ENCODE measurements around the gene LMNB1. TPM values are rescaled to one million over a fixed set of nuclear protein-coding genes. Genes with fewer than 3 reads are reported as not detected.

The LMNB1 gene
- polyA plus RNA-seq, 4 donors = 3.1 to 55.3 (median 27.4) TPM

DNA sequence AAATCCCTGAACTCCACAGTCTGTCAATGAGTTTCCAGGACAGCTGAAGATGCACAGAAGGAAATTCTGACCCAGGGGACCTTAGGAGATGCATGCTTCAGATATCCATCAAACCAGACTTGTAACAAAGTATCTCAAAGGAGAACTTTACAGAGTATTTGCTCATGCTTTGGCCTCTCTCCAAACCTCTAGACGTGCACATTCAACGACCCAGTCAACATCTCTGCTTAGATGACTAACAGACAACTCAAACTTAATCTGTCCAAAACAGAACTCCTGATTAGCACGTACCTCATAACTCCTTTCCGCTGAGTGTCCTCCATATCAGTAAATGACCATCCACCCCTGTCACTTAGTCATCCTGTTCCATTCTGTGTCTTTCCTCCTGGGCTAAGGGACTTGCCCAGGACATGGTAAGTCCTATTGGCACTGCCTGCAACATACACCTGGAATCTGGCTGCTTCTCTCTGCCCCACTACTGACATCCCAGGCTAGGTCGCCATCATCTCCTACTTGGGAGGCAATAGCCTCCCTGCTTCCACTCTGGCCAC, 107.4 kb downstream of the LMNB1 start:
- Histone ChIP-seq H3K9me3 (ENCODE audit: control insufficient read depth in 2 of 2, insufficient read depth in 1 of 2, low read depth in 1 of 2, low read length in 1 of 2) (no peaks in the 10 kb centered on the region), H3K4me3 (ENCODE audit: low read depth in 1 of 3, low read length in 3 of 3) (no peak overlapping the region), H3K27ac (ENCODE audit: low read depth in 1 of 3, low read length in 2 of 3) (no peak overlapping the region), H3K27me3 (ENCODE audit: control insufficient read depth in 3 of 3, insufficient read depth in 3 of 3, low read length in 3 of 3) (no peaks in the 10 kb centered on the region), H3K4me1 (ENCODE audit: control insufficient read depth in 3 of 3, insufficient read depth in 2 of 3, low read depth in 1 of 3, low read length in 2 of 3) (no peaks in the 10 kb centered on the region), H3K36me3 (ENCODE audit: control insufficient read depth in 3 of 3, insufficient read depth in 2 of 3, low read depth in 1 of 3, low read length in 3 of 3) (no peaks in the 10 kb centered on the region)
- no peak for FAIRE-seq
- no peak for DNase-seq
- 58 to 71% (median 62%) methylated on average over 5 of the region's 5 CpGs for WGBS, 3 donors

Other genes starting within 250 kb of the LMNB1 start
- gene ALDH7A1, start 181.9 kb upstream of the LMNB1 start, polyA plus RNA-seq = 10 to 100 TPM; 18.1 to 66.2 (median 31.9) TPM
- 10 to 100 TPM; 17.4 to 32.8 (median 17.9) TPM for gene PHAX, start 176.2 kb upstream of the LMNB1 start, polyA plus RNA-seq